ENCODE data around the gene FGF5. TPM values are rescaled to one million over a fixed set of nuclear protein-coding genes. Genes with fewer than 3 reads are reported as not detected.

The FGF5 gene
- total RNA-seq, 1 donor from 2014 or later, result 2.5 TPM

DNA sequence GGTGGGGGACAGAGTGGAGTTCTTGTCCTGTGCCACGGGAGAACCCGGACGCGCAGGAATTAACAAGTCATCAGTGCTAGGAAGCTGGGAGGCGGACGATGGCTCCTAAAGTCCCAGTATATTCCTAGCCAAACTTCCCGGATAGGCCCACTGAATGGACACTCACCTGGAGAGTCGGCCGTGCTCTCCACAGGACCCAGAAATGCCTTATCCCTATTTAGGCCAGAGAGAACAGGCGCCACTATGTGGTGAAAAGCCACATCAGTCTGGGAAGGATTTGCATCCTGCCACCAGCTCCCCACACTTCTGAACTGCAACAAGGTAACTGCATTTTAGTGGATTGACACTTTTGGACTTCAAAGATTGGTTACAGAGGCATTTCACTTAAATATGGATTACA is 70.1 kb downstream of the FGF5 start:
- DNase-seq (ENCODE audit: low read depth), result peak; percentile 44

DNA sequence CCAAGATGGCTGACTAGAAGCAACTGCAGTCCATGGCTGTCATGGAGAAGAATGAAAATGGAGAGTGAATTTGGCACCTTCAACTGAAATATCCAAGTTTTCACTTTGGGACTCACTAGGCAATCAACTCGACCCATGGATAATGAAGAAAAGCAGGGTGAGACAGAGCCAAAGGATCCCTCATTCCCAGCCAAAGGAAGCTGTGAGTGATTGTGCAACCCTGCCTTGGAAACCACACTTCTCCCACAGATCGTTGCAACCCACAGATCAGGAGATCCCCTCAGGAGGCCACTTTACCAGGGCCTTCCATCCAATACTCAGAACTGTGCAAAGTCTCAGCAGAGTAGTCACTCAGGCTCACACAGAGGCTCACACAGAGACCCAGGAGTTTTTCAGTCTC is 73.6 kb downstream of the FGF5 start:
- peak; percentile 45 for DNase-seq (ENCODE audit: low read depth)

Other genes with a start within 250 kb of the FGF5 start
- 15.1 and 32.2 TPM in 2 replicates for gene ANTXR2, start 193.4 kb upstream of the FGF5 start, total RNA-seq
- gene PRDM8, start 69.2 kb upstream of the FGF5 start, total RNA-seq, result 0.50 and 1.7 TPM in 2 replicates
- 0.25 and 1.6 TPM in 2 replicates for gene CFAP299, start 69.1 kb downstream of the FGF5 start, total RNA-seq